HG02981 (cell line): ENCODE measurements around the gene MYBPC1.

Source experiments
- ATAC-seq: cut with Tn5 transposase; IDR thresholded peaks from one replicate; pipeline ENCODE4 v1.9.1; 2021; ENCODE audit warnings: mild to moderate bottlenecking, moderate library complexity; ENCODE audit not compliant: unreplicated experiment

The MYBPC1 gene

DNA sequence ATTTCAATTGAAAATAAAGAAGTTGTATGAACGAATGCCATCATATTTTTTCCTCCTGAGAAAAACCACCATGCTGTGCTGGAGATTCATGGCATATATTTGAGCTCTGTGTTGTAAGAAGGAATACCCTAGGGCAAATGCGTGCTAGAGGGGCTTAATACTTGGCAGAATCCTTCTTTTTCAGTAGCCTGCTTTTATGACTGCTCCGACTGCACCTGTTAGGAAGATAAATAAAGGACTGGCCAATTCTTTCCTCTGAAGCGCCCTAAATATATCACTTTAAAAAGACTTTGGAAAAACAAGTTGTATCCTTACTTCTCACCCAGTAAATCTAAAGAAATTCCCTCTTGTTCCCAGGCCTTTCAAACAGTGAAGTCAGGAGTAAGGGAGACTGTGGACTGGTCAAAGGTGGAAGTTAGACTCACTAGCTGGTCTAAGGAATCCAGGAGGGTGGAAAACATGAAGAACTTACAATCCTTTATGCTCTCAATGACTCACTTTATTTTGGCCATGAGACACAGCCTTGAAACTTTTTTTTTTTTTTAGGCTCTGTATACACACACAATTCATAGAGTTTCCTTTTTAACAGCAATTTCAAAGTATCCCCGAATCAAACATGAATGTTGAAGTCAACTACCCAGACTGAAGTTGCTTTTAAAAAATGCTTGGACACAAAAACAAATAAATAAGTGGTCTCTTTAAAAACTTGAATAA lies 5.2 kb downstream of the MYBPC1 start:
- ATAC-seq = no peak

- no peak for ATAC-seq
Measured at GRCh38 chr12:101604132-101604531, 9.4 kb downstream of the MYBPC1 start.

DNA sequence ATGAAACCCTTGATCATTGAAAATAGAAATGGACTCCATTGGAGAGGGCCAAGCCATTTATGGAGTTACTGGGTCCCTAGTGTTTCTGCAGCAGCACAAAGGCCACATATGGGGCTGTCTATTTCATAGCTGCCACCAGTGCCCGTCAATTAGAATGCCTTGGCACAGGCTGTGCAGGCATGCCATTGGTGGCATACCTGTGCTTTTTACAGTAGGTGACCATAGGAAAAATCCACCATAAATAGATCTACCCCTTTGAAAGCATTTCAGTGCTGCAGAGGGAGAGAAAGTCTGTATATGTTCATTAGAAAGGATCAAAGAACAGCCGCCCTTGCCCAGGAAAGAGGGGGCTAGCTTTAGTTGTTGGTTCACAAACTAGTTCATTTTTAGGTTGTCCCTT lies 13.1 kb downstream of the MYBPC1 start:
- no peak for ATAC-seq

GRCh38 chr12:101608301-101609133 lies 13.7 kb downstream of the MYBPC1 start:
- ATAC-seq = no peak

DNA sequence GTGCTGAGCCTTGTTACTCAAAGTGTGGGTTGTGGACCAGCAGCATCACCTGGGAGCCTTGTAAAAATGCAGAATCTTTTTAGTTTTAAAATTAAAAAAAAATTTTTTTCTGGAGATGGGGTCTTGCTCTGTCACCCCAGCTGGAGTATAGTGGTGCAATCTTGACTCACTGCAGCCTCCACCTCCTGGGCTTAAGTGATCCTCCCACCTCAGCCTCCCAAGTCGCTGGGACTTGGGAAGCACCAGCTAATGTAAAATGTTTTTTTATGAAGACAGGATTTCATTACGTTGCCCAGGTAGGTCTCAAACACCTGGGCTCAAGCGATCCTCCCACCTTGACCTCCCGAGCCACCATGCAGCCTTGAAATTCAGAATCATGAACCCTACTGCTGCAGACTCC lies 14.4 kb downstream of the MYBPC1 start:
- ATAC-seq = no peak

- ATAC-seq = no peak
Measured at GRCh38 chr12:101612160-101612916, 17.6 kb downstream of the MYBPC1 start.

- no peak for ATAC-seq
Measured at GRCh38 chr12:101616027-101616494, 21.3 kb downstream of the MYBPC1 start.

- no peak for ATAC-seq
Measured at GRCh38 chr12:101619026-101619786, 24.4 kb downstream of the MYBPC1 start.

DNA sequence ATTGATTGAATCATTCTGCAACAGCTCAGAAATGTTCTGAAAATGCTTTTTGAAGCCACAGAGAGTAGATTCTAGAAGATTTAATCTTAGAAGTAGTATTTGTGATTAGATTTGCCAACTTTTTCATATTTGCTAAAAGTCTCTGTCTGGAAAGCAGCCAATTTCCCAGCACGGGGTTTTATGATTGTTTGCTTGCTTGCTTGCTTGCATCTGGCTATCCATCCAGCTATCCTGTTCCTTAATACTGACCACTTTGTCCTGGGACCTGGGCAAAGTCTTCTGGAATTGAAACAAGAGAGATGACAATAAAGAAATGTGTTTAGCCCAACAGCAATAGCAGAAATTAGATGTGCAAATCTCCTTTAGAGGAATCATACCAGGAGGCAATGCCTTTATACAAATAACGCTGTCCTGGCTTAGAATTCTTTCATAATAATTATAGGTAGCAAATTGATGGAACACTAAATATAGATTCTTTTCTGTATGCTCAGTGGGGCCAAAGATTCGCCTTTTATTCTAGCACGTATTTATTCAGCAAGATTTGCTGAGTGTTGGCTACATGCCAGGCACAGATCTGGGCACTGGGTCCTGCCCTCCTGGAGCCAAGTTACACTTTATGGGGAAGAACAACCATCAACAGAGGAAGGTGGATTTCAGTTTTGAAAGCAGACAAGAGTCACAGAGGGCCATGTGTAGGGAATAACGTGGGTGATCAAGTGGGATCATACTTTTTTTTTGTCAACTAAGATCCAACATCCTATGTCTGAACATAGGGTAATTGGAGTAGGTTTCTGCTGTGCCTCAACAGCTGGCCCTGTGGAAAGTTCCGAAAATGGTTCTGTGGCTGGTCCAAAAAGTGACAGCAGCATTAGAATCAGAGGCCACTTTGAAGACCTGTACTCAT lies 25.3 kb downstream of the MYBPC1 start:
- no peak for ATAC-seq

- ATAC-seq = no peak
Measured at GRCh38 chr12:101620762-101621133, 26.0 kb downstream of the MYBPC1 start.

DNA sequence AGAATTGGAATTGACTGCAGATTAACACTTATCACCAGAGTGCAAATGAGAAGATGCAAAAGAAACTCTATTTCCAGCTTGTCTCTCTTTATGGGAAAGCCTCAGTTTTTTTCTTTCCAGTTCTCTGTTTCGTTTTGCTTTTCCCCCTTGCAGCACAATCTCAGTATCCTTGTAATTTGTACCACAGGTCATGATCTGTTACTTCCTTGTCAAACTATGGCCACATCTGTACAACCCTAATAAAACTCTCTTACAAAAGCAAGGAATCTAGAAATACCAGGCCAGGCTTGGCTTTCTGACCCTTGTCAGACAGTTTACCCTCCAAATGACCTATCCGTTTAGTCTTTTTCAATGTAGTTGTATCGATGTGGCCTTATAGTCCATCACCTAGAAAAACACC lies 33.9 kb downstream of the MYBPC1 start:
- ATAC-seq = no peak

DNA sequence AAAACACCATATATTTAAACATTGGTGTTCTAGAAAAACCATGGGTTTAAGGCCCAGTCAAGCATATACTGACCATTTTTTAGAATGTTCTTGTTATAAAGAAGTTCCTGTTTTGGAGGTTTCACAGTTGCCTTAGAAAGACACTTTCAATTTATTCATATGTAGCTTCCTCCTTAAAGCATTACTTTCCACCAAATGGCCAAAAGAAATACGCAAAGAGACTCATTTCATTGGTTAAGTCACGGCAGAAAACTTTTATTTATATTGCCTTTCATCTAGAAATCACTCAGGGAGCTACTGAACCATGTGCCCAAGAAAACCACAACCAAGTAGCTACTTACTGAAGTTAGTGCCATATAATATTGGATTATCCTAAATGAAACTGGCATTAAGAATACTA lies 40.0 kb downstream of the MYBPC1 start:
- peak; percentile 94 for ATAC-seq

- ATAC-seq = no peak
Measured at GRCh38 chr12:101637936-101638335, 43.2 kb downstream of the MYBPC1 start.

DNA sequence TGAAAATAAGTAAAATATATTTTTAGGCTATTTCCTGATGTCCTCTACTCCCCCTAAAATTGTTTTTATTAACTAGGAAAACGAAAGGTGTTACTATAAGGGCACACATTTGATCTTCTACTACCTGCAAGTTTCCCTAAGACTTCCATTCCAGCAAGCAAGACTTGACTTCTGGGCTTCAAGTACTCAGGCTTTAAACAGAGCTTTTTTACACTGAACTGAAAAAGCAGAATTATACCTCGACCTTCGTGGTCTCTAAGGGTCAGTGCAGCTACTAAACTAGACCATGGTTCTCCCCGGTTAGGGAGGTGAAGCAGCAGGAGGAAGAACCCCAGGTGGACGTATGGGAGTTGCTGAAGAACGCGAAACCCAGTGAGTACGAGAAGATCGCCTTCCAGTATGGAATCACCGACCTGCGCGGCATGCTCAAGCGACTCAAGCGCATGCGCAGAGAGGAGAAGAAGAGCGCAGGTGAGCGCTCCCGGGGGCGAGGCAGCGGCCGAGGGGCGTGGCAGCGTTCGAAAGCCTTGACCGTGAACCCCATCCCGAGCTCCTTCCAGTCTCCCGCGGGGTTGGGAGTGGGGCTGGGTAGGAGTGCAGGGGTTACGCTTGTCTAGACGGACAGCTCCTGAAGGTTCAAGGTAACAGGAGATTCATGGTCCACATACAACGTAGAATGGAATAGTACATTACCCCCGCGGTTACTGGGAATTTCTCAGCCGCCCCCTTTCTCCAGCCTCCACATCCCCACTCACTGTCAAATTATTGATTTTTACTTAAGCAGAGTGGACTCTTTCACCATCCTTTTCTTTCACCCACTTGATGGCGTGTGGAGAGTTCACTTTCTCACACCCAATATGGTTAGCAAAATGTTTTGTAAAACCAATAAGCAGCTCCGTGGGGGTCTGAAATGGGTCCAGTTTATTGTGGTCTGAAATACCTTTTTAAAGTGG lies 47.6 kb downstream of the MYBPC1 start:
- no peak for ATAC-seq

DNA sequence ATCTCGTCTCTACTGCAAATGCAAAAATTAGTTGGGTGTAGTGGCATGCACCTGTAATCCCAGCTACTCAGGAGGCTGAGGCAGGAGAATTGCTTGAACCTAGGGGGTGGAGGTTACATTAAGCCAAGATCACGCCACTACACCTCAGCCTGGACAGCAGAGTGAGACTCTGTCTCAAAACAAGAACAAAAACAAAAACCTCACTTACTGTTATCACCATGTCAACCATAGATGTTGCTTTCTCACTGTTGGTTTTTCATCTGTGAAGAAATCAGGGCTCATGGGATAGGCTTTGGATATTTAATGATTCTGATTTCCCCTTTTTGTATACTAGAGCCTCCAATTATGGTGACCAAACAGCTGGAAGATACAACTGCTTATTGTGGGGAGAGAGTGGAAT lies 52.9 kb downstream of the MYBPC1 start:
- ATAC-seq = no peak

- no peak for ATAC-seq
Measured at GRCh38 chr12:101648195-101648594, 53.4 kb downstream of the MYBPC1 start.

DNA sequence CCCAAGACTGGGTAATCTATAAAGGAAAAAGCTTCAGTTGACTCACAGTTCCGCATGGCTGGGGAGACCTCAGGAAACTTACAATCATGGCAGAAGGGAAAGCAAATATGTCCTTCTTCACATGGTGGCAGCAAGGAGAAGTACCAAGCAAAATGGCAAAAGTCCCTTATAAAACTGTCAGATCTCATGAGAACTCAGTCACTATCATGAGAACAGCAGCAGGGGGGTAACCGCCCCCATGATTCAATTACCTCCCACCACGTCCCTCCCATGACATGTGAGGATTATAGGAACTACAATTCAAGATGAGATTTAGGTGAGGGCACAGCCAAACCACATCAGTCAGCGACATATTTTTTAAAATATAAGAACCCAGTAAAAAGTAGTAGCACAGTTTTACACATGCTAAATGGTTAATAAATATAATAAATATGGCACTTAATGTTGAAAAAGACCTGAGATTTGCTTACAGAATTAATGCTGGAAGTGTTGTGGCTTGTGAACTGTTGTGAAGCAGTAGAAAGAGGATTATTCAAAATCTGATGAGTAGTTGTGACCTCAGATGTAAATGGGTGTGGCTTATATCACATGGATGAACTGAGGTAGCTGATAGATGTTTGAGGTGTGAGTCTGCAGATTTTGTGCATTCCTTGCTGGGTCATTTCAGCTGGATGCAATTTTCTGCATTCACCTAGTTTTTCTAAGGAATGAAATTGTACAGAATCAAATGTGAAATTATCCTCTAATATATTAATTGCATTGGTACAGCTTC lies 55.8 kb downstream of the MYBPC1 start:
- ATAC-seq = no peak

GRCh38 chr12:101653030-101653429 lies 58.3 kb downstream of the MYBPC1 start:
- no peak for ATAC-seq
